CD4-positive, alpha-beta T cell treated with Interleukin-4 for 4 hours (primary cell): ENCODE results near the gene TECTA.
A peak's percentile ranks its signal among the peaks of the same experiment; 100 is the strongest.

Source experiments
- DNase-seq: peaks from one replicate; pipeline ENCODE4 v3.0.0-alpha.2; 2020

Gene TECTA, protein sequence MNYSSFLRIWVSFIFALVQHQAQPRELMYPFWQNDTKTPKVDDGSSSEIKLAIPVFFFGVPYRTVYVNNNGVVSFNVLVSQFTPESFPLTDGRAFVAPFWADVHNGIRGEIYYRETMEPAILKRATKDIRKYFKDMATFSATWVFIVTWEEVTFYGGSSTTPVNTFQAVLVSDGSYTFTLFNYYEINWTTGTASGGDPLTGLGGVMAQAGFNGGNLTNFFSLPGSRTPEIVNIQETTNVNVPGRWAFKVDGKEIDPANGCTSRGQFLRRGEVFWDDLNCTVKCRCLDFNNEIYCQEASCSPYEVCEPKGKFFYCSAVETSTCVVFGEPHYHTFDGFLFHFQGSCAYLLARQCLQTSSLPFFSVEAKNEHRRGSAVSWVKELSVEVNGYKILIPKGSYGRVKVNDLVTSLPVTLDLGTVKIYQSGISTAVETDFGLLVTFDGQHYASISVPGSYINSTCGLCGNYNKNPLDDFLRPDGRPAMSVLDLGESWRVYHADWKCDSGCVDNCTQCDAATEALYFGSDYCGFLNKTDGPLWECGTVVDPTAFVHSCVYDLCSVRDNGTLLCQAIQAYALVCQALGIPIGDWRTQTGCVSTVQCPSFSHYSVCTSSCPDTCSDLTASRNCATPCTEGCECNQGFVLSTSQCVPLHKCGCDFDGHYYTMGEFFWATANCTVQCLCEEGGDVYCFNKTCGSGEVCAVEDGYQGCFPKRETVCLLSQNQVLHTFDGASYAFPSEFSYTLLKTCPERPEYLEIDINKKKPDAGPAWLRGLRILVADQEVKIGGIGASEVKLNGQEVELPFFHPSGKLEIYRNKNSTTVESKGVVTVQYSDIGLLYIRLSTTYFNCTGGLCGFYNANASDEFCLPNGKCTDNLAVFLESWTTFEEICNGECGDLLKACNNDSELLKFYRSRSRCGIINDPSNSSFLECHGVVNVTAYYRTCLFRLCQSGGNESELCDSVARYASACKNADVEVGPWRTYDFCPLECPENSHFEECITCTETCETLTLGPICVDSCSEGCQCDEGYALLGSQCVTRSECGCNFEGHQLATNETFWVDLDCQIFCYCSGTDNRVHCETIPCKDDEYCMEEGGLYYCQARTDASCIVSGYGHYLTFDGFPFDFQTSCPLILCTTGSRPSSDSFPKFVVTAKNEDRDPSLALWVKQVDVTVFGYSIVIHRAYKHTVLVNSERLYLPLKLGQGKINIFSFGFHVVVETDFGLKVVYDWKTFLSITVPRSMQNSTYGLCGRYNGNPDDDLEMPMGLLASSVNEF (N-terminal part only)

DNA sequence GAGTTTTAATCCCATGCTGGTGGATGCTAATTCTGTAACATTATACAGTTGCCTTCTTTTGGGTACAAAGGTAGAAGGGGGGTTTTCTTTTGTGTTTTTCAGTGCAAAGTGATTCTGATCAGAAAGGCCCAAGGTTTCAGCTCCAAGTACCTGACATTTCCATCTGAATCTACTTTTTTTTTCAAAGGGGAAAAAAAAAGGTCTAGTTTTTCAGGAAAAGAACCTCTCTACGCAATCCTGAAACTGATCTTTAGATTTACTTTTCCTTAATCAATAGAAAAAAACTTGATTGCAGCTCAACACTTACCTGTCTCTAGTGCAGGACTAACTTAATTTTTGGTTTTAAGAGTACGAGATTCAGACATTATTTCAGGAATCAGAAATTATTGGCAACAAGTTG is at the start of gene TECTA:
TECTA (plus strand) TSS at position 301 of the 400 bp plus-strand sequence. CDS start 1,423 bp downstream, outside the sequence.
- DNase-seq: no peak

DNA sequence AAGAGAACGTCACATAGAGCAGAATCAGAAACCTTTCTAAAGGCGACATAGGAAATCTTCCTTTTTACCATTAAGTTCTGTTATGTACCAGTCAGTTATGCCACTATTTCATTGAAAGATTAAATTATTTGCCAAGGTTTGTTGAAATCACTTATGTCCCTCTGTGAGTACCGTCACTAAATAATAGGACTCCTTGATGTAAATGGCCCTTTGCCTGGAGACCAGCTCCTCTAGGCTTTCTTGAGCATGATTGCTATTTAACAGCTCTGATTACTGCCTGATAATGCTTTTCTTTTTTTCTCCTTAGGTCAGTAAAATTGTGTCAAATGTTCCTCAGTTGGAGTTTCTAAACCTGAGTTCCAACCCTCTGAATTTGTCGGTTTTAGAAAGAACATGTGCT is 47.8 kb upstream of the TECTA start:
- DNase-seq: no peak

- DNase-seq: no peak
These were observed 46.8 kb upstream of the TECTA start for GRCh38 chr11:121054266-121054665.

DNA sequence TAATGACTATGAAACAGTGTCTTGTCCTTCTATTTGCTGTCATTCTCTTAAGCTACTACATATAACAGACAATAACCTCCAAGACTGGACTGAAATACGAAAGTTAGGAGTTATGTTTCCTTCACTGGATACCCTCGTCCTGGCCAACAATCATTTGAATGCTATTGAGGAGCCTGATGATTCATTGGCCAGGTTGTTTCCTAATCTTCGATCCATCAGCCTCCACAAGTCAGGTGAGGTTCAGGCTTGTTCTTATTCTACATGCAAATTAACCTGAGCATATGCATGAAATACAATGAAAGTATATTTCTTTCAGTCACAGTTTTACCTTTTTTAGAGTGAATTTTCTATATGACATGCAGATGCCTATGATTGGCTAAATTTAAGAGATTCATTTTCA is 46.0 kb upstream of the TECTA start:
- no peak for DNase-seq

- DNase-seq: no peak
These were observed 43.1 kb upstream of the TECTA start for GRCh38 chr11:121057922-121058321.

GRCh38 chr11:121058941-121059340 is 42.1 kb upstream of the TECTA start:
- no peak for DNase-seq

DNA sequence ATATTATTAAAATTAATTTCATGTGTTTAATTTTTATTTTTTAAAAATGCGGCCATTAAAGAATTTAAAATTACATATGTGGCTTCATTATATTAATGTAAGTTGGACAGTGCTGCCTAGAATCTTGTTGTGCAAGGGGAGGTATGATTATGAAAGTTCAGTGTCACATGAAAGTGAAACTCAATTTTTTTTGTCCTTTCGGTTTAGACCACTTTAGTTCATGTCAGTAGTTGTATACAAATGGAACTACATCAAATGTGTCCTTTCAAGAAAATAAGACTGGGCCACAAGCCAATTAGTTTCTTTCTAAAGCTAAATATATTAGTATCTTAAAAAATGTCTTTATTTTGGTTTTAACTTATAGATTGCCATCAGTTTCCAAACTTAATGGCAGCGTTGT is 41.4 kb upstream of the TECTA start:
- peak; percentile 3 for DNase-seq

- no peak for DNase-seq
These were observed 37.3 kb upstream of the TECTA start for GRCh38 chr11:121063728-121064127.

DNA sequence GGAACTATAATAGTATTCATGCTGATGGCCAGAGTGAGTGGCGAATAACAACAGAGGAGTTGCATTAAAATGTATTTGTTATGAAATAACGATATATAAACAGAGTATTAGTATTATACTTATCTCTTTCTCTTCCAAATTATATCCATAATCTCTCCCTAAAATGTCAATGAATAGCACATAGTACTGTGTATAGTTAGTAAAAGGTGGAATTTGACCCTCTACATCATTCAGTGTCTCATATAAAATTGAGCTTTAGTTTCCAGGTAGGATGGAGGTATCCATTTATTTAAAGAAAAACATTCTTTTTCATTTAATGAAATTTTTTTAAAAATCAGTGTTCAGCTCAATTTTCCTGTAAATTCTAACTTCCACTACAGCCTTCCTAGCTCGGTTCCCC is 34.4 kb upstream of the TECTA start:
- DNase-seq: no peak

GRCh38 chr11:121067026-121067425 is 34.0 kb upstream of the TECTA start:
- no peak for DNase-seq

DNA sequence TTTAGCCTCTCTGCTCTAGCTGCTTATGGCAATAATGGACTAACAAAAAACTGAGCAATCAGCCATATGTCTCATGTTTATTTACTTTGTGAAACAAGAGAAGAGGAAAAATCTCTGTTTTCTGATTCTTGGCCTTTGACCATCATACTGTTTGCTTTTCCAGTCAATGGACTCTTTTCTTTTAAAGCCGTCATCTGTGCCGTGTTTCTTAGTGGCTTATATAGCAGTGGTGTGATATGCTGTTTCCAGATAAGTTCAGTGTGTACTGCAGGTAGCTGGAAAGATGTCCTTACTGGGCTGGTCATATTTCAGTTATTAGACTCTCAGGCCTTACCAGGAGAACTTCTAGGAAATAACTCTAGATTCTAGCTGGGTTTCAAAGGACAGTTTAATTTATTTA is 33.6 kb upstream of the TECTA start:
- no peak for DNase-seq

GRCh38 chr11:121067962-121068647 is 32.9 kb upstream of the TECTA start:
- no peak for DNase-seq

- no peak for DNase-seq
These were observed 32.3 kb upstream of the TECTA start for GRCh38 chr11:121068787-121069186.

- DNase-seq: no peak
These were observed 29.8 kb upstream of the TECTA start for GRCh38 chr11:121070951-121071845.

DNA sequence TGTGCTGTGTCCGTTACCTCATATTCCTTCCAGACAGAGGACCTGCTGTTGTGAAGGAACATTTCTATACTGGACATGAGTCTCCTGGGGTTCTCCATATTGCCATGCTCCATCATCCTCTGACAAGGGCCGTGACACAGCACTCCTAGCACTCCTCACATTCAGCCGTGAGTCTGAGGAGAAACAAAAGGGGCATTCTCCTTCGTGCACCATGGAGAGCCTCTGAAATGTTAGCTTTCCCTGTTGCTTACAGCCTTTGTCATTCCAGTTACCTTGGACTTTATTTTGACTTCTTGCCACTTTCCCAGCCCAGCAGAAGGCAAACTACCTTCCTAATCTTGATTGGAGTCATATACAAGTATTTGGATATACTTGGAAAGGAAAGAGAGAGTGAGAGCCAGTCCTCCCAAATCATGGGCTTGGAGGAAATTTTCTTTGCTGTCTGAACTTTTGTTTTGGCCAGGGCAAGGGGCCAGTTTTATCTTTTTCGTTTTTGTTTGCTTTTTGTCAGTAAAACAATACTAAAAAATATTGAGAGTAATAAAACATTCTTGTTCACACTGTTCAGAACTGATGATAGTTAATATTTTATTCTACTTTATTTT is 29.1 kb upstream of the TECTA start:
- no peak for DNase-seq

- no peak for DNase-seq
These were observed 19.7 kb upstream of the TECTA start for GRCh38 chr11:121081321-121081720.

DNA sequence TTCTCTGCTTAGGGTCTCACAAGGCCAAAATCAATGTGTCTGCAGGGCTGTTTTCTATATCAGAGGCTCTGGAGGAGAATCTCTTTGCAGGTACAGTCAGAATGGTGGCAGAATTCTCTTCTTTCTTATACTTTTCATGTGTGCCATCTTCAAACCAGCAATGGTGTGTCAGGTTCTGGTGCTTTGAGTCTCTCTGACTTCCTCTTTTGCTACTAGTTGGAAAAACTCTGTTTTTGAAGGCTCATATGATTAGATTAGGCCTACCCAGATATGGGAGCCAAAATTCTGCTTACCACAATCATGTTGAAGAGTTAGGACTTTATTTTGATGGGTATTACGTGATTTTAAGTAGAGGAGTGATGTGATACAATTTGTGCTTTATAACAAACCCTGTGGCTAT is 18.8 kb upstream of the TECTA start:
- no peak for DNase-seq

DNA sequence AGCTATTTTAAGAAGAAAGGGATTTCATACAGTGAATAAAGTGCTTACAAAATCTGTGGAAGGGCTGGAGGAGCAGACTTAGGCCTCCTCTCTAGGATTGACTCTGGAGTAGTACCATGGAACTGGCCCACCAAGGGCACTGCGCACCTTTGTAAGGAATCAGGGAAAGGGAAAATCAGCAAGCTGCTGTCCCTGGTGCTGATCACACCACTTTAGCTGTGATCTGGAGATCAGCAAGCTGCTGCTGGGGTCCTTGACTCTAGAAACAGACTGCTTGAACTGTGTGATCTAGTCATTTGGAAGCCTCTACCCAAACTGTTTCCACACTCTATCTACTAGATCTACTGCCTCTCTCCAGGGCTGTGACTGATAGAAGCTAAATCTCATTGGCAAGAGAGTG is 18.4 kb upstream of the TECTA start:
- DNase-seq: no peak

- DNase-seq: no peak
These were observed 14.2 kb upstream of the TECTA start for GRCh38 chr11:121086866-121087265.

DNA sequence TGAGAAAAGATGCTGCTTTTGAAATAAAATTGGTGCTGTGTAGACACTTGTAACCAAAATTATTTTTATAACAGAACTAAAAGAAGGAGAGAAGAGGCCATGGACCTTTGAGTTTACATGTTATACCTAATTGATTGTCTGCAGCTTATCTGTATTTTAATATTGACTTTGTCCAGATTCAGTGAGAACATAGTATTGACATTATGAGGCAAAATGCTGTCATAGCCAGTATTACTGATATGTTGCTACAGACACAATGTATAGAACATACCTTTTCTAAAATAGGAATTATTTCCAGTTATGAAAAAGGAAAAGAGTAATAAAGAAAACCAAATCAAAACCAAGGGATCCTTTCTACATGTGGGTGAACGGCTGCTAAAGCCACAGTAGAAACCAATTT is 11.5 kb upstream of the TECTA start:
- DNase-seq: no peak

DNA sequence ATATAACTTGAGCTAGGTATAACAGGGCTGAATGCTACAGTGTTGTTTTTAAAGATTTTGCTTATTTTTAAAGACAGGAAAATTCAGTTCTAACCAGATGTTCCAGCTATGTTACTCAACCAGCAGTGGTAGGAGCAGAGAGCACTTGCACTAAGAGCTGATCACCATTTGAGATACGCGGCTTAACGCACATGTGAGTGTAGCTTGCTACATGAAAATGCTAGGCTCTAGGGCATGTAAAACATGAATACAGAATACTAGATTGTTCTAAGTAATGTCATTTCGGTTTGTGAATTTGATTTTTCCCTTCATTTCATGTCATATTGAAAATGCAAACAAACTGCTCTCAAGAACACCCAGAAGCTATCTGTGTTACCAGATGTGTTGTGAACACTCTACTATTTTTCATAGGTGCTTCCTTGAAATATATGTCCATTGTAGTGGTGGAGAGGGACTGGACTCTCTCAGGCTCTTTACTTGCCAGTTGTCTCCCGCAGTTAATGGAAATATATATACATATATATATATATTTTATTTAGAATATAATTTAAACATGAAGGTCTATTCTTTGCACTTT is 10.8 kb upstream of the TECTA start:
- no peak for DNase-seq
